ENCODE measurements around the gene CYP4F11. TPM values are rescaled to one million over a fixed set of nuclear protein-coding genes. Genes with fewer than 3 reads are reported as not detected.
"Not testable (repeated sequence)": the region's sequence is repeated elsewhere in the genome, so short reads cannot be mapped to it uniquely, and the experiment has no call there.

CYP4F11 gene
- total RNA-seq, 1 donor from 2014 or later = 0.38 TPM

- no peaks in the 10 kb centered on the region for H3K27me3 ChIP-seq (ENCODE audit: control insufficient read depth, insufficient read depth, low read length)
- DNase-seq (ENCODE audit: low read depth) = no peak
- H3K4me3 ChIP-seq (ENCODE audit: low read depth, low read length) = no peak overlapping the region
- TF ChIP-seq CTCF (IDR thresholded peaks at IDR 0.05; ENCODE audit: insufficient read depth, low read length, poor library complexity, severe bottlenecking) = no peak
- no peaks in the 10 kb centered on the region for H3K36me3 ChIP-seq (ENCODE audit: control insufficient read depth, insufficient read depth, low read length)
These were observed 33.8 kb downstream of the CYP4F11 start for GRCh38 chr19:15900504-15900903.

- peak overlapping the region; percentile 7 for H3K4me3 ChIP-seq (ENCODE audit: low read depth, low read length)
- H3K27me3 ChIP-seq (ENCODE audit: control insufficient read depth, insufficient read depth, low read length); DNase-seq (ENCODE audit: low read depth); H3K36me3 ChIP-seq (ENCODE audit: control insufficient read depth, insufficient read depth, low read length): not testable (repeated sequence)
These were observed 34.3 kb downstream of the CYP4F11 start for GRCh38 chr19:15900032-15900431.

GRCh38 chr19:15899561-15899960 lies 34.8 kb downstream of the CYP4F11 start:
- not testable (repeated sequence) for DNase-seq (ENCODE audit: low read depth); H3K36me3 ChIP-seq (ENCODE audit: control insufficient read depth, insufficient read depth, low read length); H3K27me3 ChIP-seq (ENCODE audit: control insufficient read depth, insufficient read depth, low read length)
- H3K4me3 ChIP-seq (ENCODE audit: low read depth, low read length) = peak overlapping the region; percentile 7

- no peak for TF ChIP-seq CTCF (IDR thresholded peaks at IDR 0.05; ENCODE audit: insufficient read depth, low read length, poor library complexity, severe bottlenecking)
- Histone ChIP-seq H3K36me3 (ENCODE audit: control insufficient read depth, insufficient read depth, low read length) (no peaks in the 10 kb centered on the region), H3K27me3 (ENCODE audit: control insufficient read depth, insufficient read depth, low read length) (no peaks in the 10 kb centered on the region), H3K4me3 (ENCODE audit: low read depth, low read length) (no peak within 1 kb of the TSS)
- no peak for DNase-seq (ENCODE audit: low read depth)
These were observed 36.5 kb downstream of the CYP4F11 start, which contains the start of gene CYP4F2 for GRCh38 chr19:15897738-15898276. TSS of gene CYP4F2 (minus strand) at chr19:15898074. CDS start at chr19:15897611, 463 bp downstream.

- no peak for TF ChIP-seq CTCF (IDR thresholded peaks at IDR 0.05; ENCODE audit: insufficient read depth, low read length, poor library complexity, severe bottlenecking)
- no peak for DNase-seq (ENCODE audit: low read depth)
- Histone ChIP-seq H3K36me3 (ENCODE audit: control insufficient read depth, insufficient read depth, low read length) (no peaks in the 10 kb centered on the region), H3K4me3 (ENCODE audit: low read depth, low read length) (no peak overlapping the region), H3K27me3 (ENCODE audit: control insufficient read depth, insufficient read depth, low read length) (no peaks in the 10 kb centered on the region)
These were observed 37.1 kb downstream of the CYP4F11 start for GRCh38 chr19:15897026-15897737.

- TF ChIP-seq CTCF (IDR thresholded peaks at IDR 0.05; ENCODE audit: insufficient read depth, low read length, poor library complexity, severe bottlenecking) = no peak
These were observed 38.4 kb downstream of the CYP4F11 start for GRCh38 chr19:15895876-15896430.

More at GRCh38 chr19:15895876-15896430, 38.4 kb downstream of the CYP4F11 start:
- Histone ChIP-seq H3K36me3 (ENCODE audit: control insufficient read depth, insufficient read depth, low read length) (no peaks in the 10 kb centered on the region), H3K27me3 (ENCODE audit: control insufficient read depth, insufficient read depth, low read length) (no peaks in the 10 kb centered on the region), H3K4me3 (ENCODE audit: low read depth, low read length) (no peak overlapping the region)
- DNase-seq (ENCODE audit: low read depth) = no peak
